HG03103 (cell line): ENCODE data around the gene ADORA1.

ENCODE experiments used
- ATAC-seq: cut with Tn5 transposase; IDR thresholded peaks from one replicate; pipeline ENCODE4 v1.9.1; 2021; ENCODE audit warnings: low read depth; ENCODE audit not compliant: unreplicated experiment

The ADORA1 gene

GRCh38 chr1:203153051-203153988 lies 25.8 kb downstream of the ADORA1 start:
- no peak for ATAC-seq

GRCh38 chr1:203153989-203154821 lies 26.7 kb downstream of the ADORA1 start:
- no peak for ATAC-seq

- ATAC-seq, result no peak
Observed at GRCh38 chr1:203156280-203156679, 28.8 kb downstream of the ADORA1 start.

GRCh38 chr1:203158423-203158822 lies 30.9 kb downstream of the ADORA1 start:
- ATAC-seq, result no peak

GRCh38 chr1:203158960-203159665 lies 31.6 kb downstream of the ADORA1 start:
- no peak for ATAC-seq

- no peak for ATAC-seq
Observed at GRCh38 chr1:203159844-203160243, 32.3 kb downstream of the ADORA1 start.

- ATAC-seq, result no peak
Observed at GRCh38 chr1:203161175-203161574, 33.6 kb downstream of the ADORA1 start.

GRCh38 chr1:203161703-203162102 lies 34.2 kb downstream of the ADORA1 start:
- no peak for ATAC-seq

GRCh38 chr1:203162403-203162802 lies 34.9 kb downstream of the ADORA1 start:
- ATAC-seq, result no peak

- ATAC-seq, result no peak
Observed at GRCh38 chr1:203163891-203164635, 36.5 kb downstream of the ADORA1 start.

GRCh38 chr1:203165101-203165799 lies 37.7 kb downstream of the ADORA1 start:
- no peak for ATAC-seq

GRCh38 chr1:203165800-203166161 lies 38.3 kb downstream of the ADORA1 start:
- ATAC-seq, result no peak

- ATAC-seq, result no peak
Observed at GRCh38 chr1:203166192-203166940, 38.8 kb downstream of the ADORA1 start.

GRCh38 chr1:203167026-203167912 lies 39.7 kb downstream of the ADORA1 start:
- no peak for ATAC-seq

GRCh38 chr1:203167913-203168200 lies 40.3 kb downstream of the ADORA1 start:
- no peak for ATAC-seq

- ATAC-seq, result no peak
Observed at GRCh38 chr1:203168256-203168786, 40.8 kb downstream of the ADORA1 start.

- no peak for ATAC-seq
Observed at GRCh38 chr1:203168991-203169390, 41.5 kb downstream of the ADORA1 start.
